ENCODE measurements around the gene PDZD8. TPM values are rescaled to one million over a fixed set of nuclear protein-coding genes. Genes with fewer than 3 reads are reported as not detected.
"Not testable (repeated sequence)": the region's sequence is repeated elsewhere in the genome, so short reads cannot be mapped to it uniquely, and the experiment has no call there.

PDZD8 gene
- total RNA-seq, 2 experiments from 2014 or later = 12.5 to 15.9 TPM

- Mint-ChIP-seq H3K4me3 (no peak overlapping the region), H3K27me3 (peaks cover 22% of the 10 kb centered on the region), H3K36me3 (ENCODE audit: low read depth) (no peaks in the 10 kb centered on the region), H3K27ac (peak overlapping the region; percentile 37), H3K9me3 (ENCODE audit: low read depth) (no peaks in the 10 kb centered on the region), H3K4me1 (peaks cover 15% of the 10 kb centered on the region)
- ChIA-PET POLR2A (no interaction called here), CTCF (interaction anchor here (0.8 to 1.4 kb wide), 4 partner anchors 16 to 450 kb away, joined by 3 read pairs; no protein-coding TSS in a partner anchor)
- ATAC-seq (peak; percentile 49), DNase-seq (no peak)
- intact Hi-C loops (cut with DNase I, micrococcal nuclease) = no loop called here
These were observed 128.1 kb downstream of the PDZD8 start for GRCh38 chr10:117246997-117247671.

DNA sequence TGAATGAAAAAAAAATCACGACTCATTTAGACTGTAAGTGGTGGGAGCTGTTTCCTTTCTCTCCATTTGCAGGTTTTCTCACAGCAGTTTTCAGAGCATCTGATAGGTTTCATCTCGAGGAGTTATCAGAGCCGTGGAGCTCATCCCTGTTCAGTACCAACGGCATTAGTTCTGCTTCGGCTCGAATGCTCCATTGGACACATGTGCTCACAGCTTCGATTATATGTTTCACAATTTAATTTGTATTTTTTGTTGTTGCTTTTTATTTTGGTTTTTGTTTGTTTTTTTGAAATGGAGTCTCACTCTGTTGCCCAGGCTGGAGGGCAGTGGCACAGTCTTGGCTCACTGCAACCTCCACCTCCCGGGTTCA, 132.8 kb downstream of the PDZD8 start:
- peaks cover 28% of the 10 kb centered on the region for H3K27me3 Mint-ChIP-seq
- DNase-seq = no peak
- H3K36me3 Mint-ChIP-seq (ENCODE audit: low read depth) = no peaks in the 10 kb centered on the region
- intact Hi-C loops (cut with DNase I, micrococcal nuclease) = no loop called here
- ATAC-seq = no peak
- H3K27ac Mint-ChIP-seq = no peak overlapping the region
- H3K4me1 Mint-ChIP-seq = peaks cover 9% of the 10 kb centered on the region
- POLR2A ChIA-PET = no interaction called here
- H3K9me3 Mint-ChIP-seq (ENCODE audit: low read depth) = no peaks in the 10 kb centered on the region
- H3K4me3 Mint-ChIP-seq = no peak overlapping the region
- CTCF ChIA-PET = interaction anchor here (0.7 to 1.9 kb wide), 2 partner anchors 77 to 1302 kb away, joined by 4 to 8 read pairs; no protein-coding TSS in a partner anchor

DNA sequence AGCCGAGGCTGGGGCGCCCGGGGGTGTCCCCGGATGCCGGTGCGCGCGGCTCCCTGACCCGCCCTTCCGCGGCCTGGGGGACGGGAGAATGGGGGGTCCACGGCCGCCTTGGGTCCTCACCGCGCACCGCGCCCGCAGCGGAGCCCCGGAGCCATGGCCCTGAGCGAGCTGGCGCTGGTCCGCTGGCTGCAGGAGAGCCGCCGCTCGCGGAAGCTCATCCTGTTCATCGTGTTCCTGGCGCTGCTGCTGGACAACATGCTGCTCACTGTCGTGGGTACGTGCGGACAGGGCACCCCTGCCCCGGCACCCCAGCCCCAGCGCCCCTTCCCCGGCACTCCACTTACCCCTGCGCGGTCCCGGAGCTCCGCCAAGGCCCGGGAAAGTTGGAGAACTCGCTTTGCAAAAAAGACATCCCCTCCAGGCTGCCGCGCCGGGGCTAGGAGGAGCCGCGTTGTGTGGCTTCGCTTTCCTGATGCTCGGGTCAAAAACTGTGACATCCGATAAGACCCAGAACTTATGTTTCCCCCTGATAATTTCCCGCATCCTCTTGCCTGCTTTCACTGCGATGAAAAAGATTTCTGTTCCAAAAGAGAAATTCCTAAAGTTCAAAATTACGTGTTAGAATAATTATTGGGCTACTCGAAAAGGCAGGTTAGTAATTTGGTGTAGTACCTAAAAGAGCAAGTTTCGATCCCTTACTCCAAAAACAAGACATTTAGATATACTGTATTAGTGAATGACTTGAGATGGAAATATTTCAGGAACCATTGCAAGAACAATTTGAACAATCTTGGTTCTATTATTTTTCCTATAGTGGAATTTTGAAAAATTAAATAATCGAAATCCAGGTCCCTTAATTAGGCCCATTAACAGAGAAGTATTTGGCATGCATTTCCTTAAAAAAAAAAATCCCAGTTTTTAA, 133.4 kb downstream of the PDZD8 start:
- Mint-ChIP-seq H3K36me3 (ENCODE audit: low read depth) (no peaks in the 10 kb centered on the region), H3K4me3 (peak overlapping the region; percentile 43), H3K9me3 (ENCODE audit: low read depth) (no peaks in the 10 kb centered on the region), H3K27ac (no peak overlapping the region), H3K27me3 (peaks cover 28% of the 10 kb centered on the region), H3K4me1 (peaks cover 4% of the 10 kb centered on the region)
- ChIA-PET CTCF (interaction anchor here (0.7 to 1.9 kb wide), 2 partner anchors 78 to 1302 kb away, joined by 4 to 8 read pairs; no protein-coding TSS in a partner anchor), POLR2A (no interaction called here)
- DNase-seq (peak; percentile 16), ATAC-seq (peak; percentile 30)
- intact Hi-C loops (cut with DNase I, micrococcal nuclease) = no loop called here

- no peak within 1 kb of the TSS for H3K27ac Mint-ChIP-seq
- no peak for ATAC-seq
- peaks cover 4% of the 10 kb centered on the region for H3K4me1 Mint-ChIP-seq
- CTCF ChIA-PET = interaction anchor here (1.1 to 1.9 kb wide), 2 partner anchors 23 to 79 kb away, joined by 3 to 8 read pairs; no protein-coding TSS in a partner anchor
- H3K36me3 Mint-ChIP-seq (ENCODE audit: low read depth) = no peaks in the 10 kb centered on the region
- no peaks in the 10 kb centered on the region for H3K9me3 Mint-ChIP-seq (ENCODE audit: low read depth)
- DNase-seq = no peak
- peak within 1 kb of the TSS; percentile 43 for H3K4me3 Mint-ChIP-seq
- POLR2A ChIA-PET = no interaction called here
- intact Hi-C loops (cut with DNase I, micrococcal nuclease) = no loop called here
- peaks cover 28% of the 10 kb centered on the region for H3K27me3 Mint-ChIP-seq
These were observed 134.4 kb downstream of the PDZD8 start, which contains the start of gene SLC18A2 for GRCh38 chr10:117240621-117241529. SLC18A2 (plus strand) TSS chr10:117241114; CDS start chr10:117241694, 580 bp downstream.

- intact Hi-C loops (cut with DNase I, micrococcal nuclease) = no loop called here
- H3K4me1 Mint-ChIP-seq = peaks cover 4% of the 10 kb centered on the region
- peaks cover 24% of the 10 kb centered on the region for H3K27me3 Mint-ChIP-seq
- no peaks in the 10 kb centered on the region for H3K9me3 Mint-ChIP-seq (ENCODE audit: low read depth)
- ATAC-seq = no peak
- ChIA-PET POLR2A (no interaction called here), CTCF (interaction anchor here (1.1 kb wide), 1 partner anchor 23 kb away, joined by 3 read pairs; no protein-coding TSS in a partner anchor)
- no peak for DNase-seq
- no peak overlapping the region for H3K27ac Mint-ChIP-seq
- no peaks in the 10 kb centered on the region for H3K36me3 Mint-ChIP-seq (ENCODE audit: low read depth)
- no peak overlapping the region for H3K4me3 Mint-ChIP-seq
These were observed 135.3 kb downstream of the PDZD8 start for GRCh38 chr10:117239721-117240620.

- intact Hi-C loops (cut with DNase I, micrococcal nuclease) = no loop called here
- H3K36me3 Mint-ChIP-seq (ENCODE audit: low read depth) = no peaks in the 10 kb centered on the region
- H3K9me3 Mint-ChIP-seq (ENCODE audit: low read depth) = no peaks in the 10 kb centered on the region
- ChIA-PET CTCF (no interaction called here), POLR2A (no interaction called here)
- ATAC-seq (no peak), DNase-seq (no peak)
- no peak overlapping the region for H3K4me3 Mint-ChIP-seq
- H3K4me1 Mint-ChIP-seq = peaks cover 4% of the 10 kb centered on the region
- no peak overlapping the region for H3K27ac Mint-ChIP-seq
- peaks cover 22% of the 10 kb centered on the region for H3K27me3 Mint-ChIP-seq
These were observed 136.2 kb downstream of the PDZD8 start for GRCh38 chr10:117239051-117239450.

DNA sequence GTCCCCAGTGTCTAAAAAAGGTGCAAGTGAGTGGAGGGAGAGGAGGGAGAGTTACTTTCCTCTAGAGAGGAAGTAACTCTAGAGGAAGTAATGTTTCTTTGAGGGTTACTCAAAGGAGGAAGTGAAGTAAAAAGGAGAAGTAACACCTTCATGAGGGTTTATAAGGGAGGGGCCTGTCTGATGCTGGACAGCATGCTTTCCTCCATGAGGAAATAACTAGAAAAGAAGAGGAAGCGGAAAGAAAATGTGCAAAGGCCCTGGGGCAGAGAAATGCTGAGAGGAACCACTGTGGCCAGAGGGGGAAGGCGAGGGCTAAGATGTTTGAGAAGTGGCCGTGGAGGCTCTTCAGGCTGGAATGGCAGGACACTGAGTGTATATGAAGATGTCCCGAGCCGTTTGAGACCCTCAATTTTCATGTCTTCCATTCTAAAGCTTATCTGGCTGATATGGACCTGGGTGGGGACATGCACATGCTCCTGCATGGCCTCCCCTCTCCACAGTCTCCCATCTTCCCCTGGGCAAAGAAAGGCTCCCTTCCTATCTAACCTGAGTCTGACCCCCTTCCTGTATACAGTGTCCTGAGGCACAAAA, 137.7 kb downstream of the PDZD8 start:
- Mint-ChIP-seq H3K36me3 (ENCODE audit: low read depth) (no peaks in the 10 kb centered on the region), H3K4me1 (peaks cover 4% of the 10 kb centered on the region), H3K4me3 (no peak overlapping the region), H3K9me3 (ENCODE audit: low read depth) (no peaks in the 10 kb centered on the region), H3K27me3 (peaks cover 17% of the 10 kb centered on the region), H3K27ac (no peak overlapping the region)
- intact Hi-C loops (cut with DNase I, micrococcal nuclease) = no loop called here
- no peak for DNase-seq
- ChIA-PET POLR2A (no interaction called here), CTCF (no interaction called here)
- no peak for ATAC-seq

DNA sequence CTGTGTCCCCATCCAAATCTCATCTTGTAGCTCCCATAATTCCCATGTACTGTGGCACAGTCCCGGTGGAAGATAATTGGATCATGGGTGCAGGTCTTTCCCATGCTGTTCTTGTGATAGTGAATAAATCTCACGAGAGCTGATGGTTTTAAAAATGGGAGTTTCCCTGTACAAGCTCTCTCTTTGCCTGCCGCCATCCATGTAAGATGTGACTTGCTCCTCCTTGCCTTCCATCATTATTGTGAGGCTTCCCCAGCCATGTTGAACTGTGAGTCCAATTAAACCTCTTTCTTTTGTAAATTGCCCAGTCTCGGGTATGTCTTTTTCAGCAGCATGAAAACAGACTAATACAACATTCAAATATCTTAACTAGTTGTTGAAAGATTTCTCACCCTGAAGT, 145.1 kb downstream of the PDZD8 start:
- not testable (repeated sequence) for H3K27ac Mint-ChIP-seq, ATAC-seq
- CTCF ChIA-PET = interaction anchor here (0.6 to 1.0 kb wide), 2 partner anchors 13 to 625 kb away, joined by 3 read pairs; no protein-coding TSS in a partner anchor

GRCh38 chr10:117228210-117228609, 147.0 kb downstream of the PDZD8 start:
- no peak overlapping the region for H3K4me3 Mint-ChIP-seq
- ChIA-PET POLR2A (no interaction called here), CTCF (interaction anchor here (0.6 to 4.0 kb wide), 2 partner anchors 12 to 596 kb away, joined by 3 to 26 read pairs; no protein-coding TSS in a partner anchor)
- ATAC-seq = no peak
- intact Hi-C loops (cut with DNase I, micrococcal nuclease) = no loop called here
- H3K4me1 Mint-ChIP-seq = no peaks in the 10 kb centered on the region
- peaks cover 2% of the 10 kb centered on the region for H3K9me3 Mint-ChIP-seq (ENCODE audit: low read depth)
- no peaks in the 10 kb centered on the region for H3K36me3 Mint-ChIP-seq (ENCODE audit: low read depth)
- peaks cover 20% of the 10 kb centered on the region for H3K27me3 Mint-ChIP-seq
- no peak overlapping the region for H3K27ac Mint-ChIP-seq
- DNase-seq = no peak

More for the DNA sequence above, 145.1 kb downstream of the PDZD8 start:
- POLR2A ChIA-PET; H3K36me3 Mint-ChIP-seq (ENCODE audit: low read depth); intact Hi-C loops (cut with DNase I, micrococcal nuclease); H3K9me3 Mint-ChIP-seq (ENCODE audit: low read depth); H3K4me1 Mint-ChIP-seq; DNase-seq; H3K4me3 Mint-ChIP-seq: not testable (repeated sequence)
- peaks cover 23% of the 10 kb centered on the region for H3K27me3 Mint-ChIP-seq

All from activated CD4-positive, alpha-beta T cell treated with anti-CD3 and anti-CD28 coated beads for 36 hours (primary cell).